HG02981 (cell line): ENCODE results near the gene KRT81.
"Not testable (repeated sequence)": the region's sequence is repeated elsewhere in the genome, so short reads cannot be mapped to it uniquely, and the experiment has no call there.

Experiments
- ATAC-seq: cut with Tn5 transposase; IDR thresholded peaks from one replicate; pipeline ENCODE4 v1.9.1; 2021; ENCODE audit warnings: mild to moderate bottlenecking, moderate library complexity; ENCODE audit not compliant: unreplicated experiment

KRT81 gene

GRCh38 chr12:52300796-52301691 is 9.7 kb upstream of the KRT81 start:
- no peak for ATAC-seq

DNA sequence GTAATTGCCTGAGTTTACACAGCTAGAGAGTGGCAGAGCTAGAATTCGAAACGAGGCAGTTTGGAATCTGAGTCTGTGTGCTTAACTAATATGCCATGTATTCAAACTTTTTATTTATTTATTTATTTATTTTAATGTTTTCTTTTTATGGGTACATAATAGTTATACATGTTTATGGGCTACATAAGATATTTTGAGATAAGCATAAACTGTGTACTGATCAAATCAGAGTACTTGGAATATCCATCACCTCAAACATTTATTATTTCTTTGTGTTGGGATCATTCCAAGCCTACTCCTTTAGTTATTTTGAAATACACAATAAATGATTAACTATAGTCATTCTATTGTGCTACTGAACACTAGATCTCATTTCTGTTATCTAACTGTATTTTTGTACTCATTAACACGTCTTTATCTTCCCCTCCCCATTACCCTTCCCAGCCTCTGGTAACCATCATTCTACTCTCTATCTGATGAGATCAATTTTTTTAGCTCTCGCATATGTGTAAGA is 7.4 kb upstream of the KRT81 start:
- ATAC-seq = no peak

DNA sequence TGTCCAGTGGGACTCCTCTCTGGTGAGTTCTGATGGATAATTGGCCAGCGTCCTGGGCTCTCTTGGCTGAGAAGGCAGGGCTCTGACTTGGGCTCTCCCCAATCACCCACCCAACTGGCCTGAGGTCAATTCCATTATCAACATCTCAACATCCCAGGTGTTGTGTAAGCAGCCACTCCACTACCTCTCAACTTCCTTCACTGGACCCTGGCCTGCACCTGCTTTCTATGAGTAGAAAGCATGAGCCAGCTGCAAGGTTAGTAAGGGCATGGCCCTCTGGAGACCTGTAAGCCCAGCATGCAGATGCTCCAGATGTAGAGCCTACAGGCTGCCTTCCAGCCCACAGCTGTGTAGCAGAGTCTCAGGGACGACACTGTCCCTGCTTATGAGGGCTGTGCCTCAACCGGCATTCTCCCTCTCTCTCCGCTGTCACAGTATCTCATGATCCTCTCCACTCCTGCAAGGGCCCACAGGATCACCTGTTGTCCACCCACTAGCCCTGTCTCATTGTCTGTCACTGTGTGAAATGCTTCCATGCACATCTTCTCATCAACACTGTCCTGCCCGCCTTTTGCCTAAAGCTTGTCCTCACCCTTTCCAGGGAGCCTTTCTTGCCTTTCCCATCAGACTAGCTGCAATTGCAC is 5.4 kb upstream of the KRT81 start:
- ATAC-seq = no peak

DNA sequence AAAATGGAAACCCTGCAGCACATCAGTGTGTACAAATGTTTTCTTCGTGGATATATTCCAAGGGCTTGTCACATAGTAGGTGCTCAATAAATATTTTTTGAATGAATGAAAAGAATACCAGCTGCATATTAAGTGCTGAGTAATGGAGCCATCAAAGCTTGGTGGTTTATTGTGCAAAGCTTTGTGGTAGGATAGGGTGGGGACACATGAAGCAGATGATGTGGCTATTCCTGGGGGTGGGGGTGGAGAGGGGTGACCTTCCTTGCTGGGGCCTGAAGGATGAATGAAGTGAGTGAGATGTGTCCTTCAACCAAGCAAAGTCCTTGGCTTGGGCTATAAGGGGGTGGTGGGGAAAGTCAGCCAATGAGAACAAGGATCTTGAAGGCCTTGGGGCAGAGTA is 4.3 kb upstream of the KRT81 start:
- ATAC-seq = no peak

DNA sequence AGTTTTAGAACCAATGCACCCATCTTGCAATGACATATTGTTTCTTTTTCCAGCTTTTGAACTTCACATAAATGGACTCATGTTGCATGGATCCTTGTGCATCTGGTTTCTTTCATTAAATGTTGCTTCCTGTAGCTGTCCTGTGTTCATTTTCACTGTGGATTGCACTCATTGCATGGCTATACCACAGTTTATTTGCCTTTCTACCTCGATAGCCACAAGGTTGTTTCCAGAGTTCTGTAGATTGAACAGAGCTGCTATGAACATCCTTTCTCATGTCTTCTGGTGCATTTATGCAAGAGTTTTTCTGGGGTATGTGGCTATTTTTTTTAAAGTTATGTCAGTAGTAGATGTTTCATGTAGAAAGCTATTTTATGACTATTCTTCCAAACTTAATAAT is 3.5 kb upstream of the KRT81 start:
- no peak for ATAC-seq

DNA sequence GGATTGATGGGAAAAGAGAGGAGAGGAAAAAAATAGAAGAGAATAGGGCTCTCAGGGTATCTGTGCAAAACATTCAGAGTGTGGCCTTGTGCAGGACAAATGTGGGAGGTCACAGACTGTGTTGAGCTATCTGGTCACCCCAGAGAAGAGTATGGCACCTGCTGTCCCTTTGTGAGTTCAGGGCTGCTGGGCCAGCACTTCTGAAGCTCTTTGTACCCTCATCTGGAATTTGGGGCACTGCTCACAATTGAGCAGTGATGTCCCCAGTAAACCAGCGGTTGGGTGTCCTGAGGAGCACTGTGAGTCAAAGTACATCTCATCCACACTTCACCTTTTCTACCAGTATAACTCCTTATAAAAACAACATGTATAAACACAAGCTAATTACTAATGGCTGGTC is 2.6 kb upstream of the KRT81 start:
- no peak for ATAC-seq

DNA sequence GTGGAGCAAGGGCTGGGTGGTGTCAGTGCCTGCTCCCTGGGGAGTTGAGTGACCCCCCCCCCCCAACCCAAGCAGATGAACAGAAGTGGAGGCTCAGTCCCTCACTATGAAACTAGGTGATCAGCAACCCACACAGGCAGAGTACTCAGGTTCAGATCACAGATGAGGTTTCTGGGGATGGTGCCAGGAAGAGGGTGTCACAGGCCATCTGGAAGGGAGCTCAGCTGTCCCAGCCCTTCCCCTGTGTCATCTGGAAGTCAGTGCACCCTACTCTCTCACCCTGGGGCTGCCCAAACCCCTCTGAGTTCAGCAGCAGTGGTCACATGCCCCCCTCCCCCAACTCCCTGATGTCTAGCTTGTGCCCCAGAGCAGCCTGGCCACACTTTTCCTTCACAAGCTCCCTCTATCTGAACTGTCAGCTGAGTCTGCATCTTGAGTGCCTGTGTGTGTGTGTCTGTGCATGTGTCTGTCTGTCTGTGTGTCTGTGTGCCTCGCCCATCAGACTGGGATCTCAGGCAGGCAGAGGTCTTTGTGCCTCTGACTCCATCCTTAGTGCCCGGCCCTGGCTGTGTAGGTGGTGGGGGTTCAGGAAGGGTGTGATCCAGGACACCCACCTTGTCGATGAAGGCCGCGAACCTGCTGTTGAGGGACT is 725 bp downstream of the KRT81 start:
- not testable (repeated sequence) for ATAC-seq

DNA sequence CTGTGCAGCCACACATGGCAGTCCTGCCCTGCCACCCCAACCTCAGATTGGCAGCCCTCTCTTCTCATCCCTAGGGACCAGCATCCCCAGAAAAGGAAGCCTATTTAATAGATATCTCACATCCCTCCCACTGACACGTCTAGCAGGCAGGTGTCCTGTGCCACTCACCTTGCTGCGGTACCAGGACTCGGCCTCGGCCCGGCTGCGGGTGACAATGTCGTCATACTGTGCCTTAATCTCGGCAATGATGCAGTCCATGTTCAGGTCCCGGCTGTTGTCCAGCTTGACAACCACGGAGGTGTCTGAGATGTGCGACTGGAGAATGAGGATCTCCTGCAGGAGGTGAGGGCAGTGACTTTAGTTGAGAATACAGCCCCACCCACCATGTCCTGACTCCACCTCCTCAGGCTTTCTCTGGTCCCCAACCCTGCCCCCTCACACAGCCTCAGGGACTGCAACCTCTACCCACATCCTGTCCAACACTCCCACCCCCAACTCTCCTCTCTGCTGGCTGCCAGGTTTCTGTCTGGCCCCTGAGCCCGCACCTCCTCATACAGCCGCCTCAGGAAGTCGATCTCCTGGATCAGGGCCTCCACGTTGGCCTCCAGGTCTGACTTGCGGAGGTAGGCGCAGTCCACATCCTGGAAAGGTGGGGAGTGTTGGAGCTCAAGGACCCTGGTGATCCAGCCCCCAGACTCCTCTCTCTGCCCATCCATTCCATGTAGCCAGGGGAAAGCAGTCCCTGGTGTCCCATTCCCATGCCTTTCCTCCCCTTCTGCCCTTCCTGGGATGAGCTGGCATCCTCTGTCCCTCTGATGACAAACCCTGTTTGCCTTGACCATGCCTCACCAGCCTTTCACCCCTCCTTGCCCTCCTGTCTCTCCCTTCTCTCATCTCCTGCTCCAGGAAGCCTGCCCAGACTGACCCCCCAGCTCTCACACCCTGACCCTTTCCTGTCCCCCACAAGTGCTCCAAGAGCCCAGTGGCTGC is 3.2 kb downstream of the KRT81 start:
- not testable (repeated sequence) for ATAC-seq

- ATAC-seq = not testable (repeated sequence)
Measured at GRCh38 chr12:52286857-52287785, 4.2 kb downstream of the KRT81 start.

DNA sequence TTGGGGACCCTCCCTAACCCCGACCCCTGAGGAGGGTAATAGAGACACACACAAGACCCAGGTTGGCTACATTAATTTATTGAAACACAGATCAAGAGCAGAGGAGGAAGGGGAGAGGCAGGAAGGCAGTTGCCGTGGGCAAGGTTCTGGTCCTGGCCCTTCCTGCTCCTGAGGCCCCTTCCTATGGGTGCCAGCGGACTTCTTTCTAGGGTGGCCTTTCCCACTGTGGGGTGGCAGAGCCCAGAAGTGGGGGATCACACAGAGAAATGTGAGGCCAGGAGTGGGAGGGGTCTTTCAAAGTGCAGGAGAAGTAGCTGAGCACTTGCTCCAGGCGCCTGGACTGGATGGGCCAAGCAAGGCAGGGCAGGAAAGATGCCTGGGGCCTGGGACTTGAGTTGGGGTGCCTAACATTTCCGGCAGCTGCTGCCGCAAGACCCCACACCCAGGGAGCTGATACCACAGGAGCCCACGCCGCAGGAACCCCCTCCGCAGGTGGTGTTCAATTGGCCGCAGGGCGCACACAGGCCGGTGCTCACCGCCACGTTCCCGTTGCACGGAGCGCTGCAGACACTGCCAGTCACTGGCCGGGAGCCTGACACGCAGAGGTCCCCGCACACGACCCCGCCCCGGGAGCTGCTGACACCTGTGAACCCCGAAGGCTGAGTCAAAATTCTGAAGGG is 5.3 kb downstream of the KRT81 start:
- ATAC-seq = no peak

GRCh38 chr12:52285172-52285745 is 6.1 kb downstream of the KRT81 start:
- ATAC-seq = no peak

DNA sequence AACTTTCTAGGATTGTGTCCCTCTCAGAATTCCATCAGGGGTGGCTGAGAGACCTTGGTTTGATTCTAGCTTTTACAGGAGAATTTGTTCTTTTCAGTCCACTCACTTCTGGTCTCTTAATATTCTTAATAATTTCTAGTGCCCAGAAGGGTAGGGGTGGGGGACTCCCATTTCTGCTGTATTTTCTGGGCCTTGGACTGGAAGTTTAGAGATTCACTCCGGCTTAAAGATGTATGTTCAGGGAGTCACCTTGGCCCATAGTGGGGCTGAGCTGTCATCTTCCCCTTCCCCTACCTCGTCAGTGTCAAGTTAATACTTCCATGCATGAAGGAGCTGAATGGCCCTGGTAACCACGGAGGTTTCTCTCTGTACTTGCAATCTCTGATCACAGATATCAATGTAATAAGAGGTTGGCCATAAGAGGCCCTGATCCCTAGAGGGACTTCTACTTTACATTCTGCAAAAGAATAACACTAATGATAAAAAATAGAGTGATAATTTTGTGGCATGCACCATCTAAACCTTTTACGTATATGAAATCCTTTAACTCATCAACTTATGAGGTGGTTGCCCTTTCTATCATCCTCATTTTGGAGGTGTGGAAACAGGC is 6.7 kb downstream of the KRT81 start:
- ATAC-seq = no peak

DNA sequence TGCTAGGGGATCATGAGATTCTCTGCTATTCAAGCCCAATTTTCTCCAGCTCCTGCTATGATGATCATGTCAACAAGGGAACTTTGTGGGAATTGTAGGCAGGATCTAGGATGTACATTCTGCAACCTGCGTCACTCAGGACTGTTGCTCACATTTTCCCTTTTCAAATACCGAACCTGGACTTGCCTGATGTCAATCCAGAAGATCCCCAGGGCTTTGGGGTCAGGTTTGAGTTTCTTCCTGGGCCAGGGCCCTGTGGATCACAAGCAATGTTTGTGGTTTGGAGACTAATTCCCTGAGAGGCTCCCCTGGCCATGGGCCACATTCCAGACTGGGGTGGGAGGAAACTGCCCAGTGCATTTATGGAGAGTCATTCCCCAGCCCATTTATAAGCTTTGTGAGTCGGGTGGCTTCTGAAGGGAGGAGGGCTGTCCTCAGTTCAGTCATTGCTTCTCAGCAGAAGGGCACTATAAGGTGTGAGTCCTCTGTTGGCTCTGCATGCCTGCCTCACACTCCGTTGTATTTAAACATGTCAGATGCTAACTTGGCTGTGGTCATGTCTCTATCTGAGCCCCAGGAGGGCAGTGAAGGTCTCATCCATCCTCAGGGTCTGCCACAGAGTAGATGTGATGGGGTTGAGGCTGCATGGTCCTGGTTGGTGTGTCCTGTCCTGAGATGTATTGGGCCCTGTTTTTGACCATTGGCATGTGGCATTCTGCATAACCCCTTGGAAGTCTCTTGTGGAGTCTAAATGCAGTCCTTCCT is 10.4 kb downstream of the KRT81 start:
- ATAC-seq = no peak

- no peak for ATAC-seq
Measured at GRCh38 chr12:52280319-52280795, 11.0 kb downstream of the KRT81 start.

GRCh38 chr12:52279422-52280318 is 11.7 kb downstream of the KRT81 start:
- no peak for ATAC-seq
